Fibroblast of mammary gland (primary cell): ENCODE data around the gene NXPH2.

ENCODE experiments used
- DNase-seq: peaks from one replicate; pipeline ENCODE4 v3.0.0-alpha.2; 2010; ENCODE audit warnings: low read depth
- H3K4me3 ChIP-seq: 2 replicates; pipeline ENCODE4 v1.5.1; 2011; ENCODE audit warnings: low read depth, mild to moderate bottlenecking, low read length, moderate library complexity; ENCODE audit not compliant: control insufficient read depth
- TF ChIP-seq, protein P1 (sequence below): conservative IDR thresholded peaks from 2 replicates; pipeline ENCODE4 v1.5.1; 2011; ENCODE audit warnings: low read depth, low read length, inconsistent platforms; ENCODE audit not compliant: control insufficient read depth, insufficient read depth

Gene NXPH2

GRCh38 chr2:138637686-138638085 lies 142.5 kb downstream of the NXPH2 start:
- no peak overlapping the region for H3K4me3 ChIP-seq
- no peak for DNase-seq
- TF ChIP-seq, protein P1, sequence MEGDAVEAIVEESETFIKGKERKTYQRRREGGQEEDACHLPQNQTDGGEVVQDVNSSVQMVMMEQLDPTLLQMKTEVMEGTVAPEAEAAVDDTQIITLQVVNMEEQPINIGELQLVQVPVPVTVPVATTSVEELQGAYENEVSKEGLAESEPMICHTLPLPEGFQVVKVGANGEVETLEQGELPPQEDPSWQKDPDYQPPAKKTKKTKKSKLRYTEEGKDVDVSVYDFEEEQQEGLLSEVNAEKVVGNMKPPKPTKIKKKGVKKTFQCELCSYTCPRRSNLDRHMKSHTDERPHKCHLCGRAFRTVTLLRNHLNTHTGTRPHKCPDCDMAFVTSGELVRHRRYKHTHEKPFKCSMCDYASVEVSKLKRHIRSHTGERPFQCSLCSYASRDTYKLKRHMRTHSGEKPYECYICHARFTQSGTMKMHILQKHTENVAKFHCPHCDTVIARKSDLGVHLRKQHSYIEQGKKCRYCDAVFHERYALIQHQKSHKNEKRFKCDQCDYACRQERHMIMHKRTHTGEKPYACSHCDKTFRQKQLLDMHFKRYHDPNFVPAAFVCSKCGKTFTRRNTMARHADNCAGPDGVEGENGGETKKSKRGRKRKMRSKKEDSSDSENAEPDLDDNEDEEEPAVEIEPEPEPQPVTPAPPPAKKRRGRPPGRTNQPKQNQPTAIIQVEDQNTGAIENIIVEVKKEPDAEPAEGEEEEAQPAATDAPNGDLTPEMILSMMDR, result no peak

DNA sequence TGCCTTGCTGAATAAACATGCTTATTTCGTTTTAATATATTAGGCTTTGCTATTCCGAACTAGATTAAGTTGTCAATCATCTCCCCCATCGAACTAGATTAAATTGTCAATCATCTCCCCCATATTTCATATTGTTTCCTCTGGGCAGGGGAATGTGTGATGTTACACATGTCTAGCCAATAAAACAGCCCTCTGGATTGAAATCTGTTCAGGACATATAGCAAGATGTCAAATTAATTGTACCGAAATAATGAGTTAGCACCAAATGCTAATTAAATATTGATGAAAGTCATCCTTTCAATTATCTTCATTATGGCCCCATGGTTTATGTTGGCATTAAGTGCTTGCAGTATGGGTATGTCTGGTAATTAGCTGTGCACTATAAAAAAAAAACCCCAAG lies 143.1 kb downstream of the NXPH2 start:
- DNase-seq, result no peak
- TF ChIP-seq, protein P1, result no peak
- no peak overlapping the region for H3K4me3 ChIP-seq

GRCh38 chr2:138633049-138633448 lies 147.1 kb downstream of the NXPH2 start:
- no peak for DNase-seq
- no peak overlapping the region for H3K4me3 ChIP-seq
- TF ChIP-seq, protein P1, result no peak

DNA sequence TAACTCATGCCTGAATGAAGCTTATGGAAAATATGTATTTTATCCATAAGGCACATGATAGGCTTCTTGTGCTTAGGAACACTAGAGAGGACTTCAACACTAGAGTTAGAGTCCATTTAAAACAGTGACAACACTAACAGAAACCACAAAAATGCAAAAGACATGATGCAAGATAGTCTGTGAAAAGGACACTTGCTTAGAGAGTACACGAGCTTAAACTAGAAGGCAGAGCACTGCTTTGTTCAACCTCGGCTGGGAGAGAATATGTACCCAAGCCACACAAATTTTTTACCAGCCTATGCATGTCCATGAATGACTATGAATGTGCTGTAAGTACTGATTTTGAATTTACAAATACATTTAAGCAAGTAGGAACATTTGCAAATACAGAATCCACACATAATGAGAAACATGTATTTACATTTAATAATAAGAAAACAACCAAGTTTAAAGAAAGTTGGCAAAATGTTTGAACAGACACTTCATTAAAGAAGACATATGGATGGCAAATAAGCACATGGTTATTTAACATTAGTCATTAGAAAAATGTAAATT lies 148.0 kb downstream of the NXPH2 start:
- H3K4me3 ChIP-seq, result no peak overlapping the region
- TF ChIP-seq, protein P1, result no peak
- peak; percentile 31 for DNase-seq

DNA sequence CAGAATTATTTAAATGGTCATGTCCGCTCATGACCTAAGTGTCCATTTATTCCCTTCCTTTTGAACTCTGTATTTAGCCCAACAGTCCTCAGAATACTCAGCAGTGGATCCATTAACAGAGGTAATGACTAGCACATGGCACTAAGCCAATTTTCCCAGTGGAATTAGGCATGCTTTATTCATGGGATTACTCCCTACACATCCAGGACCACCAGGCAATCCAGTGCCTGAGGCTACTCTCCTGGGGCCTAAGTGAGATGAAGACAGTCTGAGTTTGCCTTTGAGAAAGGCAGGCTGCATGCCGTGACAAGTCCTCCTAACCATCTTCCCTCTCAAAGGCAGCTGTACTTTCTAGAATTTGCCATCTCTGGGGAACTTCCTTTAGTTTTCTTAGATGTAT lies 150.0 kb downstream of the NXPH2 start:
- TF ChIP-seq, protein P1, result no peak

DNA sequence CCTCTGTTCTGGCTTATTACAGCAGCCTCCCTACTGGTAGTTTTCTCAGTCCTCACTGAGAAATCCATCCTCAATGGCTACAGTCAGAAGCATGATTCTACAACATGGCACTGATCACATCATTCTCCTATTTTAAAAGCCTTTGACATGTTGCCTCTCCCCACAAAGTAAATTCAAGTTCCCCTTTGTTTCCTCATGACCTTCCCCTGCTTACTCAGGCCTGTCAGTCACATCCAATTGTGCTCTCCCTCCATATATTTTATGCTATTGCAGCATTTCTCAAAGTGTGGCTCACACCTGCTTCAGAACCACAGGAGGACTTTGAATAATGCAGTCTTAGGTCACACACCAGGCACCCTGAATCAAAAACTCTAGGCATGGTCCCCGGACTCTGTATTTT lies 154.0 kb downstream of the NXPH2 start:
- no peak overlapping the region for H3K4me3 ChIP-seq
- TF ChIP-seq, protein P1, result no peak
- no peak for DNase-seq

More for the DNA sequence above, 150.0 kb downstream of the NXPH2 start:
- DNase-seq, result peak; percentile 10
- no peak overlapping the region for H3K4me3 ChIP-seq

DNA sequence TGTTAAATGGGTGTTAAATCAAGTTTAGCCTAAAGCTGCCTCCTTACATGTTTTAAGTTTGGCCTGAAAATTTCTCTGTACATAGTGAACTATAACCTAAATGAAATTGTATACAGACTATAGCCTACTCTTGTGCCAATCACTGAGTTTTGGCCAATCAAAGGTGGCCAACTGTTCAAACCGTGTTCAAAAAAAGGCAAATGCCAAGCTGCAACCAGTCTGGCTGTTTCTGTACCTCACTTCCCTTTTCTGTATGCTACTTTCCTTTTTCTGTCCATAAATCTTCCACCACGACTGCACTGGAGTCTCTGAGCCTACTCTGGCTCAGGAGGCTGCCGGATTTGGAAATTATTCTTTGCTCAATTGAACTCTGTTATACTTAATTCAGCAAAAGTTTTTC lies 157.6 kb downstream of the NXPH2 start:
- TF ChIP-seq, protein P1, result no peak
- no peak for DNase-seq
- no peak overlapping the region for H3K4me3 ChIP-seq
